Activated CD8-positive, alpha-beta memory T cell treated with anti-CD3 and anti-CD28 coated beads, Interleukin-2, amount 10 ng/mL, durations not matched to agents 7 days and 5 days (primary cell): ENCODE data around the gene ULBP1. TPM values are rescaled to one million over a fixed set of nuclear protein-coding genes. Genes with fewer than 3 reads are reported as not detected.
"Not testable (repeated sequence)": the region's sequence is repeated elsewhere in the genome, so short reads cannot be mapped to it uniquely, and the experiment has no call there.

Source experiments
- ATAC-seq: fragments of 150-1000 bp; cut with Tn5 transposase; one replicate; pipeline ENCODE4 v1.10.0; 2021; ENCODE audit warnings: moderate library complexity
- CTCF ChIA-PET: fragments of 350-600 bp; sonication (Branson Sonifier 250); formaldehyde crosslinking; loops from one replicate; lab custom pipeline; 2021; ENCODE audit warnings: antibody characterized with exemption; lab: Charles Lee
- DNase-seq: peaks from one replicate; pipeline ENCODE4 v3.0.0-alpha.2; 2020
- H3K27ac Mint-ChIP-seq: one replicate; pipeline ENCODE4 v1.8.0; 2021; ENCODE audit warnings: mild to moderate bottlenecking, mixed read lengths
- H3K27me3 Mint-ChIP-seq: one replicate; pipeline ENCODE4 v1.8.0; 2021; ENCODE audit warnings: mixed read lengths
- H3K36me3 Mint-ChIP-seq: one replicate; pipeline ENCODE4 v1.8.0; 2021; ENCODE audit warnings: mild to moderate bottlenecking, mixed read lengths
- H3K4me1 Mint-ChIP-seq: one replicate; pipeline ENCODE4 v1.8.0; 2021; ENCODE audit warnings: mixed read lengths
- H3K4me3 Mint-ChIP-seq: one replicate; pipeline ENCODE4 v1.8.0; 2021; ENCODE audit warnings: mild to moderate bottlenecking, moderate library complexity, mixed read lengths
- H3K9me3 Mint-ChIP-seq: one replicate; pipeline ENCODE4 v1.8.0; 2022; ENCODE audit warnings: low read depth, mixed read lengths
- total RNA-seq, 2 experiments: library from RNA; stranded (reverse); gene quantifications; one replicate each; pipeline ENCODE4 v1.2.3, GENCODE V29; 2021

ULBP1 gene
- total RNA-seq, 2 experiments from 2014 or later, result 0.82 to 1.2 TPM

- DNase-seq, result peak; percentile 19
- peaks cover 92% of the 10 kb centered on the region for H3K27me3 Mint-ChIP-seq
Observed at GRCh38 chr6:149991838-149992237, 28.1 kb downstream of the ULBP1 start.

GRCh38 chr6:149995235-149995750 is 31.6 kb downstream of the ULBP1 start:
- CTCF ChIA-PET, result no interaction called here
- Mint-ChIP-seq H3K4me1 (peaks cover 16% of the 10 kb centered on the region), H3K27me3 (peaks cover 79% of the 10 kb centered on the region), H3K4me3 (no peak overlapping the region), H3K36me3 (no peaks in the 10 kb centered on the region), H3K27ac (no peak overlapping the region), H3K9me3 (no peaks in the 10 kb centered on the region)
- ATAC-seq (no peak), DNase-seq (no peak)

More at GRCh38 chr6:149991838-149992237, 28.1 kb downstream of the ULBP1 start:
- H3K9me3 Mint-ChIP-seq, result peaks cover 6% of the 10 kb centered on the region
- CTCF ChIA-PET, result interaction anchor here (1.5 to 4.4 kb wide), 4 partner anchors 11 to 77 kb away, joined by 4 to 23 read pairs (median 8); partner anchors contain the start of gene ULBP3
- no peak for ATAC-seq
- no peak overlapping the region for H3K27ac Mint-ChIP-seq
- H3K36me3 Mint-ChIP-seq, result peaks cover 11% of the 10 kb centered on the region
- H3K4me1 Mint-ChIP-seq, result peaks cover 32% of the 10 kb centered on the region
- no peak overlapping the region for H3K4me3 Mint-ChIP-seq

- Mint-ChIP-seq H3K9me3 (no peaks in the 10 kb centered on the region), H3K36me3 (no peaks in the 10 kb centered on the region), H3K27ac (no peak overlapping the region), H3K4me3 (no peak overlapping the region), H3K27me3 (peaks cover 77% of the 10 kb centered on the region), H3K4me1 (peaks cover 19% of the 10 kb centered on the region)
- ATAC-seq (no peak), DNase-seq (no peak)
- CTCF ChIA-PET, result no interaction called here
Observed at GRCh38 chr6:149995971-149996370, 32.2 kb downstream of the ULBP1 start.

- CTCF ChIA-PET, result interaction anchor here (0.9 to 1.3 kb wide), 2 partner anchors 10 to 81 kb away, joined by 3 read pairs; no protein-coding TSS in a partner anchor
- no peak overlapping the region for H3K27ac Mint-ChIP-seq
Observed at GRCh38 chr6:149999636-150000035, 35.9 kb downstream of the ULBP1 start.

GRCh38 chr6:150001295-150002008 is 37.7 kb downstream of the ULBP1 start:
- no peaks in the 10 kb centered on the region for H3K9me3 Mint-ChIP-seq
- peaks cover 44% of the 10 kb centered on the region for H3K4me1 Mint-ChIP-seq
- peak; percentile 61 for DNase-seq
- H3K36me3 Mint-ChIP-seq, result peaks cover 6% of the 10 kb centered on the region
- H3K27ac Mint-ChIP-seq, result peak overlapping the region; percentile 20
- CTCF ChIA-PET, result no interaction called here
- no peak for ATAC-seq
- H3K27me3 Mint-ChIP-seq, result peaks cover 35% of the 10 kb centered on the region
- no peak overlapping the region for H3K4me3 Mint-ChIP-seq

More at GRCh38 chr6:149999636-150000035, 35.9 kb downstream of the ULBP1 start:
- Mint-ChIP-seq H3K27me3 (peaks cover 47% of the 10 kb centered on the region), H3K36me3 (peaks cover 6% of the 10 kb centered on the region), H3K9me3 (no peaks in the 10 kb centered on the region), H3K4me3 (no peak overlapping the region), H3K4me1 (peaks cover 38% of the 10 kb centered on the region)
- no peak for ATAC-seq
- DNase-seq, result no peak

- DNase-seq, result peak; percentile 22
- Mint-ChIP-seq H3K27me3 (peaks cover 24% of the 10 kb centered on the region), H3K27ac (no peak overlapping the region), H3K9me3 (no peaks in the 10 kb centered on the region), H3K36me3 (peaks cover 6% of the 10 kb centered on the region), H3K4me3 (no peak overlapping the region), H3K4me1 (peaks cover 49% of the 10 kb centered on the region)
- CTCF ChIA-PET, result interaction anchor here (1.2 kb wide), 1 partner anchor 11 kb away, joined by 4 read pairs; no protein-coding TSS in a partner anchor
- ATAC-seq, result no peak
Observed at GRCh38 chr6:150002710-150003109, 39.0 kb downstream of the ULBP1 start.

GRCh38 chr6:150003599-150003998 is 39.9 kb downstream of the ULBP1 start:
- H3K27ac Mint-ChIP-seq, H3K4me3 Mint-ChIP-seq, DNase-seq, H3K36me3 Mint-ChIP-seq, ATAC-seq, H3K9me3 Mint-ChIP-seq: not testable (repeated sequence)
- peaks cover 53% of the 10 kb centered on the region for H3K4me1 Mint-ChIP-seq
- H3K27me3 Mint-ChIP-seq, result peaks cover 25% of the 10 kb centered on the region
- CTCF ChIA-PET, result interaction anchor here (1.2 kb wide), 1 partner anchor 12 kb away, joined by 4 read pairs; no protein-coding TSS in a partner anchor

GRCh38 chr6:150004101-150004782 is 40.5 kb downstream of the ULBP1 start:
- H3K9me3 Mint-ChIP-seq, result no peaks in the 10 kb centered on the region
- peak overlapping the region; percentile 81 for H3K4me3 Mint-ChIP-seq
- peaks cover 28% of the 10 kb centered on the region for H3K27me3 Mint-ChIP-seq
- DNase-seq, result peak; percentile 85
- peak; percentile 38 for ATAC-seq
- peaks cover 6% of the 10 kb centered on the region for H3K36me3 Mint-ChIP-seq
- peaks cover 55% of the 10 kb centered on the region for H3K4me1 Mint-ChIP-seq
- CTCF ChIA-PET, result no interaction called here
- peak overlapping the region; percentile 91 for H3K27ac Mint-ChIP-seq

GRCh38 chr6:150004783-150005717 is 41.3 kb downstream of the ULBP1 start:
- Mint-ChIP-seq H3K4me1 (peaks cover 55% of the 10 kb centered on the region), H3K36me3 (peaks cover 6% of the 10 kb centered on the region), H3K27ac (peak overlapping the region; percentile 91), H3K27me3 (peaks cover 30% of the 10 kb centered on the region), H3K9me3 (no peaks in the 10 kb centered on the region), H3K4me3 (peak overlapping the region; percentile 81)
- DNase-seq (peak; percentile 97), ATAC-seq (peak; percentile 91)
- CTCF ChIA-PET, result no interaction called here

- peak overlapping the region; percentile 91 for H3K27ac Mint-ChIP-seq
Observed at GRCh38 chr6:150005761-150006651, 42.3 kb downstream of the ULBP1 start.

GRCh38 chr6:150006961-150007464 is 43.3 kb downstream of the ULBP1 start:
- H3K27ac Mint-ChIP-seq, result no peak overlapping the region
- DNase-seq, result peak; percentile 51
- H3K36me3 Mint-ChIP-seq, result peaks cover 4% of the 10 kb centered on the region
- ATAC-seq, result no peak
- CTCF ChIA-PET, result interaction anchor here (0.6 to 2.2 kb wide), 8 partner anchors 10 to 136 kb away, joined by 3 to 13 read pairs (median 4); no protein-coding TSS in a partner anchor
- no peak overlapping the region for H3K4me3 Mint-ChIP-seq
- peaks cover 36% of the 10 kb centered on the region for H3K4me1 Mint-ChIP-seq
- peaks cover 44% of the 10 kb centered on the region for H3K27me3 Mint-ChIP-seq
- H3K9me3 Mint-ChIP-seq, result no peaks in the 10 kb centered on the region

More at GRCh38 chr6:150005761-150006651, 42.3 kb downstream of the ULBP1 start:
- peak; percentile 42 for DNase-seq
- Mint-ChIP-seq H3K4me1 (peaks cover 46% of the 10 kb centered on the region), H3K9me3 (no peaks in the 10 kb centered on the region), H3K36me3 (peaks cover 6% of the 10 kb centered on the region), H3K27me3 (peaks cover 35% of the 10 kb centered on the region), H3K4me3 (peak overlapping the region; percentile 81)
- CTCF ChIA-PET, result interaction anchor here (1.0 to 2.2 kb wide), 3 partner anchors 11 to 25 kb away, joined by 3 to 13 read pairs (median 10); no protein-coding TSS in a partner anchor
- no peak for ATAC-seq
